HepG2 (cell line): Measurements from ENCODE around the gene IQCH. TPM values are rescaled to one million over a fixed set of nuclear protein-coding genes. Genes with fewer than 3 reads are reported as not detected.

Experiments used
- ATAC-seq: fragments of 200-7000 bp; cut with Tn5 transposase; 3 replicates; pipeline ENCODE4 v1.9.1; 2020; ENCODE audit warnings: mild to moderate bottlenecking, moderate library complexity
- BruUV-seq: library from RNA; stranded (reverse); fragments of 400-500 nt; replicated peaks from 2 replicates; lab custom pipeline; 2021; lab: Mats Ljungman, UMichigan
- CTCF ChIA-PET: fragments of 300-600 bp; formaldehyde crosslinking; extraction: SDS; loops from one replicate; lab custom pipeline; 2021; ENCODE audit warnings: low total read pairs, inconsistent platforms, low intra/inter-chr PET ratio; lab: Yijun Ruan, JAX
- POLR2A ChIA-PET: fragments of 350-600 bp; sonication (Branson Sonifier 250); formaldehyde crosslinking; loops from one replicate; lab custom pipeline; 2020; ENCODE audit warnings: antibody characterized with exemption, inconsistent platforms; lab: Yijun Ruan, JAX
- DNase-seq: peaks from one replicate; pipeline ENCODE4 v3.0.0-alpha.2; 2015; ENCODE audit warnings: low spot score
- FAIRE-seq: peaks from 3 replicates; lab custom pipeline; 2011; peaks lifted over from hg19 to GRCh38; lab: Jason Lieb, UNC
- H2AFZ ChIP-seq: one replicate; pipeline ENCODE4 v1.6.1; 2011; ENCODE audit warnings: low read length, inconsistent platforms
- H3K27ac ChIP-seq: fragments of 300-600 bp; 3 replicates; pipeline ENCODE4 v1.8.0; 2011; ENCODE audit warnings: mixed run types, mild to moderate bottlenecking, mixed read lengths, low read length, inconsistent platforms; ENCODE audit not compliant: insufficient read depth; ENCODE audit errors: extremely low read length
- H3K27me3 ChIP-seq, 2 experiments: fragments of 200-600 bp in 1 of 2; 2 replicates in 1 of 2; 3 replicates in 1 of 2; pipeline versions ENCODE4 v1.6.0 to v1.8.0; 2011; ENCODE audit warnings: low read length in 2 of 2, mild to moderate bottlenecking in 2 of 2, moderate library complexity in 2 of 2, inconsistent platforms in 1 of 2; ENCODE audit not compliant: insufficient read depth in 2 of 2, control insufficient read depth in 1 of 2
- H3K36me3 ChIP-seq, 2 experiments: fragments of 200-600 bp in 1 of 2; replicated peaks in 1 of 2; 2 replicates in 1 of 2; 3 replicates in 1 of 2; pipeline versions ENCODE4 v1.5.1 to v1.8.0; 2011; ENCODE audit warnings: low read length in 2 of 2, inconsistent platforms in 1 of 2; ENCODE audit not compliant: insufficient read depth in 2 of 2, control insufficient read depth in 1 of 2
- H3K4me1 ChIP-seq: 2 replicates; pipeline ENCODE4 v1.5.1; 2012; ENCODE audit warnings: low read length, inconsistent platforms; ENCODE audit not compliant: insufficient read depth
- H3K4me2 ChIP-seq: 2 replicates; pipeline ENCODE4 v1.6.0; 2011; ENCODE audit warnings: low read depth, low read length, inconsistent platforms
- H3K4me3 ChIP-seq, 3 experiments: fragments of 200-600 bp in 1 of 3; sonication (generic), shearing (Covaris generic) in 1 of 3; replicated peaks in 1 of 3; 2 replicates each; pipeline ENCODE4 v1.5.1; 2011 to 2016; ENCODE audit warnings: low read length in 3 of 3, inconsistent platforms in 2 of 3, low read depth in 2 of 3, mild to moderate bottlenecking in 2 of 3, control low read depth in 1 of 3, mixed read lengths in 1 of 3; ENCODE audit not compliant: insufficient read depth in 1 of 3
- H3K79me2 ChIP-seq: one replicate; pipeline ENCODE4 v1.6.1; 2011; ENCODE audit warnings: low read length, inconsistent platforms; ENCODE audit not compliant: insufficient read depth
- H3K9ac ChIP-seq: 2 replicates; pipeline ENCODE4 v1.6.0; 2011; ENCODE audit warnings: mild to moderate bottlenecking, low read depth, low read length, inconsistent platforms; ENCODE audit not compliant: insufficient read depth
- H3K9me3 ChIP-seq: 2 replicates; pipeline ENCODE4 v1.5.1; 2012; ENCODE audit warnings: mild to moderate bottlenecking, low read length
- H4K20me1 ChIP-seq: 2 replicates; pipeline ENCODE4 v1.6.0; 2011; ENCODE audit warnings: inconsistent platforms, mild to moderate bottlenecking, low read length, moderate library complexity; ENCODE audit not compliant: insufficient read depth
- FOSL1 ChIP-seq: sonication (generic); formaldehyde crosslinking; IDR thresholded peaks from 2 replicates; pipeline ENCODE4 v1.9.0; 2021; ENCODE audit warnings: missing genetic modification reagents, borderline replicate concordance
- FOSL2 ChIP-seq: sonication (generic); formaldehyde crosslinking; IDR thresholded peaks from 2 replicates; pipeline ENCODE4 v1.4.0; 2020; ENCODE audit warnings: missing genetic modification reagents
- KLF13 ChIP-seq: sonication (generic); formaldehyde crosslinking; IDR thresholded peaks from 2 replicates; pipeline ENCODE4 v1.4.0; 2020; ENCODE audit warnings: mild to moderate bottlenecking, missing genetic modification reagents
- NONO ChIP-seq, 2 experiments: fragments of 450-650 bp in 1 of 2; sonication (generic) in 1 of 2; formaldehyde crosslinking in 1 of 2; IDR thresholded peaks in 1 of 2; conservative IDR thresholded peaks in 1 of 2; 2 replicates each; pipeline versions ENCODE4 v1.6.1 to v1.8.0; 2017 to 2022; ENCODE audit warnings: mild to moderate bottlenecking in 1 of 2, missing genetic modification reagents in 1 of 2, moderate library complexity in 1 of 2
- TEAD3 ChIP-seq: optimal IDR thresholded peaks from 2 replicates; pipeline ENCODE3; 2016; ENCODE audit warnings: borderline replicate concordance
- ZNF235 ChIP-seq: sonication (generic); formaldehyde crosslinking; IDR thresholded peaks from 2 replicates; pipeline ENCODE4 v1.8.1; 2023; ENCODE audit warnings: mild to moderate bottlenecking, missing genetic modification reagents, borderline replicate concordance
- ZNF530 ChIP-seq: sonication (generic); formaldehyde crosslinking; IDR thresholded peaks from 2 replicates; pipeline ENCODE4 v1.5.0; 2020; ENCODE audit warnings: low read depth, mild to moderate bottlenecking, missing genetic modification reagents
- ZNF747 ChIP-seq: sonication (generic); formaldehyde crosslinking; IDR thresholded peaks from 2 replicates; pipeline ENCODE4 v1.8.1; 2023; ENCODE audit warnings: missing genetic modification reagents, mild to moderate bottlenecking, borderline replicate concordance
- ZSCAN30 ChIP-seq: sonication (generic); formaldehyde crosslinking; IDR thresholded peaks from 2 replicates; pipeline ENCODE4 v1.5.0; 2020; ENCODE audit warnings: mild to moderate bottlenecking, missing genetic modification reagents
- WGBS: methylation state at CpG from one replicate; pipeline ENCODE4 v1.1.6; 2017; ENCODE audit warnings: low lambda C conversion rate; 5-methylcytosine and 5-hydroxymethylcytosine counted together
- in situ Hi-C: cut with HindIII; loops from 2 replicates; pipeline ENCODE4 v1.10.0; 2017; ENCODE audit warnings: low pct_unique_long_range_greater_than_20kb; ENCODE audit not compliant: extremely low pct_ligation_motif_present
- intact Hi-C: fragments of 100-400 bp; cut with micrococcal nuclease; formaldehyde crosslinking; loops from one replicate; pipeline ENCODE4 v1.10.0; 2022; ENCODE audit not compliant: unreplicated experiment
- polyA plus RNA-seq, 8 experiments: library from polyadenylated mRNA; depleted of rRNA in 3 of 8; stranded (reverse) in 7 of 8; unstranded in 1 of 8; fragments of >200 nt; fragmentation: Illumina TruSeq in 4 of 8; extraction: Trizol in 4 of 8; gene quantifications; 2 replicates each; pipeline versions ENCODE4 v1.2.1 to v1.2.3, GENCODE V29; 2011 to 2016; ENCODE audit warnings: low read depth in 4 of 8, missing spikeins in 1 of 8, mixed read lengths in 1 of 8; ENCODE audit not compliant: insufficient read depth in 1 of 8
- total RNA-seq, 5 experiments: library from RNA; depleted of rRNA; stranded (reverse); fragments of >200 nt; fragmentation: Illumina TruSeq; extraction: Trizol; gene quantifications; 2 replicates each; pipeline ENCODE4 v1.2.3, GENCODE V29; 2016; ENCODE audit warnings: low read depth in 1 of 5
- TF ChIP-seq, protein P1 (sequence below): sonication (generic); formaldehyde crosslinking; IDR thresholded peaks from 2 replicates; pipeline ENCODE4 v1.8.1; 2023; ENCODE audit warnings: mild to moderate bottlenecking, missing genetic modification reagents, borderline replicate concordance
- TF ChIP-seq, protein P2 (sequence below): sonication (generic); formaldehyde crosslinking; IDR thresholded peaks from 2 replicates; pipeline ENCODE4 v1.4.0; 2020; ENCODE audit warnings: low read depth, mild to moderate bottlenecking, missing genetic modification reagents

The IQCH gene
- total and polyA plus RNA-seq, 2 of the 13 experiments (the other 11 are each of a cell fraction or from before 2014, with no cell fraction given), result 0.16 to 0.55 TPM

DNA sequence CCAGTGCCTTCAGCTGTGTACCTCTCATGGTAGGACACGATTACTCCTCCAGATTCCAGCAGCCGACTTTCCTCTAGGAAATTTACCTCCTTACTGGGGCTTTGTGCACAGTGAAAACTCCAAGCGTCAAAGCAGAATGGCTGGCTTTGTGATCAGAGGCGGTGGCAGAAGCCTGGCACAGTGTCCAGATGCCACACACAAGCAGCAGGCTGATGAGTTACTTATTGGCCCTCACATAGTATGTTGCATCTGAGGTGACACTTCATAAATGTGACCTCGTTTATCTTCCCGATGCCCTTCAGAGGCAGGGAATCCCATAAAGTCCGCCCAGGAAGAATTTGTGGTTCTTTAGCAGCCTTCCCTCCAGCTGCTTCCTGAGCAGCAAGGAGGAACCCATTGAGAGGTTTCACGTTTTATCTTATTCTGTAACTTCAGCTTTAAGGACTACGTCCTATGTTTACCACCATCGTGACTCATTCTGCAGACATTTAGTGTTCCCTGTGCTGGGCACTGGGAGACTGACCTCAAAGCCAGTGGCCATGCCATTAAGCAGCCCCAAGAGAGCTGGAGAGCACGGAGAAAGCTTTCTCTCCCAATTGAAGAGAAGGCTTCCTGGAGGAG lies 159.3 kb downstream of the IQCH start:
- Histone ChIP-seq H3K27ac (no peak overlapping the region), H2AFZ (no peak overlapping the region), H3K9ac (no peak overlapping the region), H3K27me3 (no peaks in the 10 kb centered on the region)
- CTCF ChIA-PET, result no interaction called here
- FAIRE-seq, result no peak
- TF ChIP-seq NONO (IDR thresholded peaks at IDR 0.05), result no peak
- no peak for TF ChIP-seq NONO (CRISPR knock-in tag; conservative IDR thresholded peaks at IDR 0.05)
- TF ChIP-seq KLF13 (CRISPR knock-in tag), result no peak
- TF ChIP-seq FOSL2, result peak; percentile 90
- no peak for TF ChIP-seq ZNF235 (CRISPR knock-in tag)
- 0 out of 2 replicates have a peak, but pooled peaks have one; percentile 19 for TF ChIP-seq FOSL1 (CRISPR knock-in tag)
- TF ChIP-seq, protein P1, sequence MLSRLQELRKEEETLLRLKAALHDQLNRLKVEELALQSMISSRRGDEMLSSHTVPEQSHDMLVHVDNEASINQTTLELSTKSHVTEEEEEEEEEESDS (CRISPR knock-in tag), result no peak
- TF ChIP-seq TEAD3 (CRISPR knock-in tag), result peak; percentile 9
- TF ChIP-seq, all 625 proteins: peak for 3
- Histone ChIP-seq H3K9me3 (no peaks in the 10 kb centered on the region), H3K36me3 (no peaks in the 10 kb centered on the region), H3K4me2 (no peak overlapping the region), H3K4me3 (no peak overlapping the region), H3K4me1 (peaks cover 12% of the 10 kb centered on the region), H3K79me2 (no peaks in the 10 kb centered on the region), H4K20me1 (no peaks in the 10 kb centered on the region)
- in situ Hi-C loops (no loop called here), intact Hi-C loops (no loop called here)
- 49% methylated on average over 11 of the region's 11 CpGs for WGBS
- BruUV-seq, result no TSS peak
- ATAC-seq, result peak; percentile 43; the same call in 1 of the 3 replicates
- POLR2A ChIA-PET, result no interaction called here
- peak; percentile 35 for DNase-seq

DNA sequence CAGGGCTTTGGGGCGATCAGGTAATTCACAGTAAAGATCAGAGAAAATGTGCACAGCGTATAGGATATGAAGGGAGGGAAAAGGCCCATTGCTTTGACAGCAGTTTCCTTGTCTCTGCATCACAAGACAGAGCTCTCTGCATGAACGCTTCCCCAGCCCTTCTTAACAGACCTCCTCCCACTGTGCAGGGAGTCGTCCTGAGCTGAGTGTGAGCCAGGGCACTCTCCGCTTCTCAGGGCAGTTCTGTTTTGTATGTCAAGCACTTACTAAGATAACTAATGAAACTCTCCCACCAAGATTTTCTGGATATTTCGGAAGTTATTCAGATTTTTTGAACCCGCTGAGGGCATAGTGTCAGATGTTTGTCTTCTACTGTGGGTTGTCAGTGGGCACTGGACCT lies 160.6 kb downstream of the IQCH start:
- ChIA-PET CTCF (no interaction called here), POLR2A (no interaction called here)
- no peaks in the 10 kb centered on the region for H4K20me1 ChIP-seq
- ATAC-seq (no peak), FAIRE-seq (no peak), DNase-seq (no peak)
- no peak for TF ChIP-seq ZSCAN30 (CRISPR knock-in tag)
- TF ChIP-seq, protein P2, sequence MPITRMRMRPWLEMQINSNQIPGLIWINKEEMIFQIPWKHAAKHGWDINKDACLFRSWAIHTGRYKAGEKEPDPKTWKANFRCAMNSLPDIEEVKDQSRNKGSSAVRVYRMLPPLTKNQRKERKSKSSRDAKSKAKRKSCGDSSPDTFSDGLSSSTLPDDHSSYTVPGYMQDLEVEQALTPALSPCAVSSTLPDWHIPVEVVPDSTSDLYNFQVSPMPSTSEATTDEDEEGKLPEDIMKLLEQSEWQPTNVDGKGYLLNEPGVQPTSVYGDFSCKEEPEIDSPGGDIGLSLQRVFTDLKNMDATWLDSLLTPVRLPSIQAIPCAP, result no peak
- no peak for TF ChIP-seq ZNF530 (CRISPR knock-in tag)
- TF ChIP-seq ZNF747, result no peak
- H3K27ac ChIP-seq, result no peak overlapping the region
- 89% methylated on average over 7 of the region's 7 CpGs for WGBS
- peaks cover 12% of the 10 kb centered on the region for H3K4me1 ChIP-seq
- no peak overlapping the region for H2AFZ ChIP-seq
- no peaks in the 10 kb centered on the region for H3K9me3 ChIP-seq
- no peaks in the 10 kb centered on the region for H3K36me3 ChIP-seq
- no TSS peak for BruUV-seq
- no peak overlapping the region for H3K9ac ChIP-seq
- no peak overlapping the region for H3K4me3 ChIP-seq
- in situ Hi-C loops, result no loop called here
- H3K79me2 ChIP-seq, result no peaks in the 10 kb centered on the region
- no peaks in the 10 kb centered on the region for H3K27me3 ChIP-seq
- no peak overlapping the region for H3K4me2 ChIP-seq
- intact Hi-C loops, result no loop called here
